GM12891 (cell line): ENCODE measurements around the gene DGKA.
"Not testable (repeated sequence)": the region's sequence is repeated elsewhere in the genome, so short reads cannot be mapped to it uniquely, and the experiment has no call there.

Experiments used
- DNase-seq: peaks from one replicate; pipeline ENCODE4 v3.0.0; 2011; ENCODE audit warnings: low spot score; ENCODE audit not compliant: insufficient read length
- FAIRE-seq: peaks from 2 replicates; lab custom pipeline; 2011; peaks lifted over from hg19 to GRCh38; lab: Jason Lieb, UNC
- PAX5 ChIP-seq: IDR thresholded peaks from 2 replicates; pipeline ENCODE4 v1.6.1; 2011; ENCODE audit warnings: low read length, moderate library complexity, mild to moderate bottlenecking; ENCODE audit not compliant: insufficient read depth, severe bottlenecking
- POLR2A ChIP-seq: IDR thresholded peaks from 2 replicates; pipeline ENCODE4 v1.6.1; 2011; ENCODE audit warnings: low read depth, low read length, control low read depth
- POLR2AphosphoS5 ChIP-seq: IDR thresholded peaks from 2 replicates; pipeline ENCODE4 v1.6.1; 2011; ENCODE audit warnings: low read depth, low read length, control low read depth
- POU2F2 ChIP-seq: IDR thresholded peaks from 2 replicates; pipeline ENCODE4 v1.6.1; 2011; ENCODE audit warnings: low read depth, mild to moderate bottlenecking, control low read depth, low read length, moderate library complexity
- SPI1 ChIP-seq: IDR thresholded peaks from 2 replicates; pipeline ENCODE4 v1.6.1; 2011; ENCODE audit warnings: low read depth, low read length, control low read depth
- TAF1 ChIP-seq: IDR thresholded peaks from 2 replicates; pipeline ENCODE4 v1.6.1; 2011; ENCODE audit warnings: low read depth, low read length, control low read depth

The DGKA gene

GRCh38 chr12:55915482-55915859 lies 15.5 kb upstream of the DGKA start:
- TF ChIP-seq POLR2A (no peak), POU2F2 (no peak), TAF1 (no peak), PAX5 (no peak), POLR2AphosphoS5 (no peak), SPI1 (0 out of 2 replicates have a peak, but pooled peaks have one; percentile 12)
- no peak for DNase-seq
- FAIRE-seq: no peak

- FAIRE-seq, DNase-seq: not testable (repeated sequence)
Observed at GRCh38 chr12:55919032-55919431, 11.9 kb upstream of the DGKA start.

- FAIRE-seq (no peak), DNase-seq (no peak)
- TF ChIP-seq POLR2AphosphoS5 (no peak), SPI1 (no peak), POLR2A (no peak), POU2F2 (no peak)
Observed at GRCh38 chr12:55922126-55922525, 8.8 kb upstream of the DGKA start.

GRCh38 chr12:55923648-55924047 lies 7.3 kb upstream of the DGKA start:
- not testable (repeated sequence) for FAIRE-seq, DNase-seq

GRCh38 chr12:55925371-55925770 lies 5.6 kb upstream of the DGKA start:
- TF ChIP-seq POLR2A: no peak
- no peak for TF ChIP-seq POLR2AphosphoS5
- TF ChIP-seq POU2F2: no peak
- FAIRE-seq (no peak), DNase-seq (no peak)

- DNase-seq: no peak
- no peak for FAIRE-seq
- TF ChIP-seq SPI1 (no peak), POU2F2 (no peak), POLR2AphosphoS5 (no peak), TAF1 (no peak), POLR2A (no peak), PAX5 (no peak)
Observed at GRCh38 chr12:55925870-55926737, 4.9 kb upstream of the DGKA start.

GRCh38 chr12:55926738-55927587 lies 4.0 kb upstream of the DGKA start:
- TF ChIP-seq PAX5 (no peak), TAF1 (peak; percentile 82), POLR2AphosphoS5 (peak; percentile 60; the same call in 1 of the 2 replicates), POLR2A (peak; percentile 65; the same call in 1 of the 2 replicates)
- DNase-seq (peak; percentile 72), FAIRE-seq (peak; percentile 92)

- DNase-seq (no peak), FAIRE-seq (peak; percentile 60)
- TF ChIP-seq POLR2AphosphoS5 (peak; percentile 74), SPI1 (no peak), TAF1 (peak; percentile 75), PAX5 (peak; percentile 3), POU2F2 (peak; percentile 47; the same call in 1 of the 2 replicates), POLR2A (peak; percentile 62; the same call in 1 of the 2 replicates)
Observed at GRCh38 chr12:55927588-55928502, 3.1 kb upstream of the DGKA start, which contains the start of gene PYM1. Gene PYM1 (minus strand): TSS chr12:55927894. CDS start chr12:55927761, 133 bp downstream.

GRCh38 chr12:55929306-55929791 lies 1.6 kb upstream of the DGKA start:
- FAIRE-seq: peak; percentile 54
- TF ChIP-seq SPI1 (peak; percentile 96), TAF1 (peak; percentile 82), POLR2AphosphoS5 (peak; percentile 67; the same call in 1 of the 2 replicates), PAX5 (peak; percentile 5), POLR2A (peak; percentile 76; the same call in 1 of the 2 replicates), POU2F2 (peak; percentile 60; the same call in 1 of the 2 replicates)
- peak; percentile 76 for DNase-seq
